Measurements from ENCODE around the gene ATP2A2.

- TF ChIP-seq, protein P1, sequence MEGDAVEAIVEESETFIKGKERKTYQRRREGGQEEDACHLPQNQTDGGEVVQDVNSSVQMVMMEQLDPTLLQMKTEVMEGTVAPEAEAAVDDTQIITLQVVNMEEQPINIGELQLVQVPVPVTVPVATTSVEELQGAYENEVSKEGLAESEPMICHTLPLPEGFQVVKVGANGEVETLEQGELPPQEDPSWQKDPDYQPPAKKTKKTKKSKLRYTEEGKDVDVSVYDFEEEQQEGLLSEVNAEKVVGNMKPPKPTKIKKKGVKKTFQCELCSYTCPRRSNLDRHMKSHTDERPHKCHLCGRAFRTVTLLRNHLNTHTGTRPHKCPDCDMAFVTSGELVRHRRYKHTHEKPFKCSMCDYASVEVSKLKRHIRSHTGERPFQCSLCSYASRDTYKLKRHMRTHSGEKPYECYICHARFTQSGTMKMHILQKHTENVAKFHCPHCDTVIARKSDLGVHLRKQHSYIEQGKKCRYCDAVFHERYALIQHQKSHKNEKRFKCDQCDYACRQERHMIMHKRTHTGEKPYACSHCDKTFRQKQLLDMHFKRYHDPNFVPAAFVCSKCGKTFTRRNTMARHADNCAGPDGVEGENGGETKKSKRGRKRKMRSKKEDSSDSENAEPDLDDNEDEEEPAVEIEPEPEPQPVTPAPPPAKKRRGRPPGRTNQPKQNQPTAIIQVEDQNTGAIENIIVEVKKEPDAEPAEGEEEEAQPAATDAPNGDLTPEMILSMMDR (IDR thresholded peaks at IDR 0.05) = no peak
- TF ChIP-seq POLR2A (IDR thresholded peaks at IDR 0.05) = no peak
- TF ChIP-seq POLR2AphosphoS5 (IDR thresholded peaks at IDR 0.05) = peak in 2 of 3 donors; percentile 64 to 66
- no peak for TF ChIP-seq EP300 (IDR thresholded peaks at IDR 0.05; ENCODE audit: low read depth)
Measured at GRCh38 chr12:110246636-110247339, 34.3 kb upstream of the ATP2A2 start.
